ENCODE data around the gene PDIK1L.

PDIK1L gene

GRCh38 chr1:26171084-26172072, 59.8 kb downstream of the PDIK1L start, which contains the start of gene ZNF593OS:
Gene ZNF593OS, minus strand, starts transcription at chr1:26171832. Its CDS starts 171 bp downstream, at chr1:26171661.
- TF ChIP-seq POLR2AphosphoS5 (IDR thresholded peaks at IDR 0.05; ENCODE audit: low read depth, low read length) (no peak), SIN3A (IDR thresholded peaks at IDR 0.05; ENCODE audit: borderline replicate concordance, insufficient read depth, low read length) (no peak), TAF1 (IDR thresholded peaks at IDR 0.05; ENCODE audit: borderline replicate concordance, insufficient read depth, low read length) (no peak), FOXP2 (optimal IDR thresholded peaks at IDR 0.05; ENCODE audit: borderline replicate concordance, extremely low read depth, extremely low read length, insufficient read depth) (no peak), REST (IDR thresholded peaks at IDR 0.05; ENCODE audit: insufficient read depth in 1 of 2, low read depth in 2 of 2, low read length in 2 of 2) (no peak)
